ENCODE data around the gene HLA-E.
"Not testable (repeated sequence)": the region's sequence is repeated elsewhere in the genome, so short reads cannot be mapped to it uniquely, and the experiment has no call there.

Gene HLA-E

DNA sequence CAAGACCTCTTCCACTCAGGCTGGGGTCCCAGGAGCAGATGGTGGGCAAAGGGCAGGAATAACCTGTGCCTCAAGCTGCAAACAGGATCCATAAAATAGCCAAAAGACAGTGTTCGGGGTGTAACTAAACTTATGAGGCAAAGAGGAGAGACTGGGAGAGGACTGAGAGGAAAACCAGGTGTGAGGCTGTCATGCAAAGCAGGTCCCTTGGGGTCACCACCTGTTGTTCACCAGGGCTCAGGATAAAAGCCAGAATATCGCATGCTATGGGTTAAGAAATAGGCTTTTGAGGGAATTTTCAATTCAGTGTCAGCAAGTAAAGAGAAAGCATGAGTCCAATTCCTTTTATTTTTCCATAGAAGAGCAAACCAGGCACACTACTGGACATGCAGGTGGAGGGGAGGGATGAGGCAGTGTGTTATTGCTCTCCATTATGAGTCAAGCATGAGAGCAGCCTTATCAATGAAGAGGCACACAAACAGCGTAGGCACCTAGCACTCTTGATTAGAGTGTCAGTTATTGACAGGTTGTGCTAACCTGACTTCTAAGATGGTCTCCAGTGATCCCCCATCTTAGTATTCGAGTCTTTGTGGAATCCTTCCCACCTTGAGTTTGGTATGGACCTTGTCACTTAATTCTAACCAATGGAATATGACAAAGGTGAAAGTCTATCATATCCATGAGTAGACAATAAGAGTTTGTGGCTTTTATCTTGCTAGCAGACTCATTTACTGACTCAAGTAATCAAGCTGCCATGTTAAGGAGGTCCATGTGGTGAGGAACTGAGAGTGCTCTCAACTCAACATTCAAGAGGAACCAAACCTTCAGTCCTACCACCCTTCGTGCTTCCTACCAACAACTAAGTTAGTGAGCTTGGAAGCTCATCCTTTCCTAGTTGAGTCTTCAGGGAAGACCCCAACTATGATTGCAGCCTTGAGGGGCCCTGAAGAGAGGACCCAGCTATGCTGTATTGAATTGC, 18.8 kb downstream of the HLA-E start:
- DNase-seq (ENCODE audit: low read depth, low spot score) = no peak

DNA sequence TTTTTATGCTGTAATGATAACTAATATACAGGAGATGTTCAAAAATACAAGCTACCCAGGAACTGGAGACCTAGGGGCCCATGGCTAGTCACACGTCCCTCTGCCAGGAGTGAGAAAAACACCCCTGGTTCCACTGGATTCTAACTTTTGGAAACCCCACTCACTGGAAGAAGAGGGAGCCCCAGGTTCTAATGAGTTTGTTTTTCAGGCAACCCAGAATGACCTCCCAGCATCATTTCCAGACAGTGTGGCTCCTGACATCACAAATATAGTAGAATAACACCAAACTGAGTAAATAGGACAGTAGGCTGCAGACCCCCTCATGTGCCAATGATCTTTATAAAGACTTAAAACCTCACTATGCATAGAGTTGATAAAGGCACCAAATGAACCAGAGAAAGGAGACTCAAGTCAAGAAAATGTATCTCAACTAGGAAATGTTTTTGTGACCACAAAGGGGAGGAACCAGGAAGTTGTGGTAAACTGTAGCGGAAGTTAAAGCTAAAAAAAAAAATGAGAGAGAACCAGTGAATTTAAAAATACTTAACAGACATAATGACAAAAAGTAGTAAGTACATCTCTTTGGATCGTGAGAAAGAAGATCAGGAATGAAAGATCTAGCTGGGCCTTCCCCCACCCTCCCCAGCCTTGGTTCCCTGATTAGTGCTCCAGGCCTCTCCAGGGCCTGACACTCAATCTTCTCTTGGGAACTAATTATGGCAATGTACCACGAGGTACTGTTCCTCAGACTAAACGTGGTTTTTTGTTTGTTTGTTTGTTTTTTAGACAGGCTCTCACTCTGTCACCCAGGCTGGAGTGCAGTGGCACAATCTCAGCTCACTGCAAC, 19.8 kb downstream of the HLA-E start:
- DNase-seq (ENCODE audit: low read depth, low spot score) = no peak

DNA sequence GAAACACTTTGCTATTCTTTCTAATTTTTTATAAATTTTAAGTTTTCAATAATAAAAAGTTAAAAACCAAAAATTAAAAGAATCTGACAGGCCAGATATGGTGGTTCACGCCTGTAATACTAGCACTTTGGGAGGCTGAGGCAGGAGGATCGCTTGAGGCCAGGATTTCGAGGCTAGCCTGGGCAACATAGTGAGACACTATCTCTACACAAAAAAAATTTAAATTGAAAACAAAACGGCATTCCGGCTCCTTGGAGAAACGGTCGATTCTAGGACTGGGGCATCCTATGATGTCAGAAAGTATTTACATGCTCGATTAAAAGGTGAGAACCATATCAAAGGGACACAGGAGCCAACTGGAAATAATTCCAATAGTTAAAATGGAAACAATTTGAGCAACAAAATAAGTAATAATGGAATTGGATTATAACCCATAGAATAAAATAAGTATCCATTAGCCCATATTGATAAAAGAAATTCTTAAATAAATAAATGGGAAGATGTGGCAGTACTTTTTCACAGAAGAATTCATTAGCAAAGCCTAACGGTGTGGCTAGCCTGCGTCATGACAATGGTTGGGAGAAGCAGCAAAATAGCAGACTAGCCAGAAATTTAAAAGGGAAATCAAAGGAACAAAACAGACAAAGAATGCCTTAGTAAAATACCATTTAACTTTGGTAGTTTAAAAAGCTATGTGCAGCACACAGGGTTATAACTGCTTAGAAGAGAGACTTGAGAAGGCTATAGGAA, 21.3 kb downstream of the HLA-E start:
- no peak for DNase-seq (ENCODE audit: low read depth, low spot score)

DNA sequence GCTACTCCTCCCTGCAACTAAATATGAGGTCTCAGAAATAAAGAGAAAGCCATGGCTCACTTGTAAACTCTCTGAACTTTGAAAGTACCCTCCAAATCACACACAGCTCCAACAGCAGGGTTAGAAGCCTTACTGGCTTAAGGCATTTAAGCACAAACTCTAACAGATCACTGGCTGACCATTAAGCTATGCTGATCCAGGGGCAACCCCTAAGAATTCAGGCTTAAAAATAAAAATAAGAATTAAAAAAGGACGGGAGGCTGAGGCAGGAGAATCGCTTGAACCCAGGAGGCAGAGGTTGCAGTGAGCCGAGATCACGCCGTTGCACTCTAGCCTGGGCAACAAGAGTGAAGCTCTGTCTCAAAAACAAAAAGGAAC, 21.8 kb downstream of the HLA-E start:
- DNase-seq (ENCODE audit: low read depth, low spot score) = no peak

DNA sequence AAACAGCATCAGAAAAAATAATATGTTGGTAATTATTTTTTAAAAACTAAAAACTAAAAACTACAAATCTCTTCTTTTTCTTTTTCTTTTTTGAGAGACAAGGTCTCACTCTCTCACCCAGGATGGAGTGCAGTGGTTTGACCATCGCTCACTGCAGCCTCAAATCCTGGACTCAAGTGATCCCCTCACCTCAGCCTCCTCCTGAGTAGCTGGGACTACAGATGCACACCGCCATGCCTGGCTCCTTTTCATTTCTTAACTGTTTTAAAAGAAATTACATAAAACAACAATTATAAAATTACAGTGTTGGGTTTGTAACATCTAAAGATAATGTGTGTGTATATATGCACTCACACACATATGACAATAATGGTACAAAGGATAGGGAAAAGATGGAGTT, 24.1 kb downstream of the HLA-E start:
- no peak for DNase-seq (ENCODE audit: low read depth, low spot score)

DNA sequence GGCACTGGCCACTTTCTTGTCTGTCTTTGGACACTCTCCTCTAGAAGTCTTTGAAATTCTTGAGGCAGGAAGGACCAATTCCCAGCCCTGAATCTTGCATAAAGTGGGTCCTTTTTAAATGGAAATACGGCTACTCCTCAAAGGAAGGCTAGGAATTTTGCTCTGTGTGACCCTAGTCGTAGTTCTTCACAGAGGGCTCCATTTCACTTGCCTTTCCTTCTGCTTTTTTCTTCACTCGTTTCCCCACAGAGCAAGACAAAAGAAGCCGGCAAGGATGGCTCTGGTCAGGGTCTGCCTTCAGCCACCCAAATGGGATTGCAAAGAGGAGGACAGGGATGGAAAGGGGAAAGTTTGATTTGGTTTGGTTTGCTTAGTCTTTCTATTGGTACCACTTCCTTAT, 25.8 kb downstream of the HLA-E start:
- DNase-seq (ENCODE audit: low read depth, low spot score) = no peak

DNA sequence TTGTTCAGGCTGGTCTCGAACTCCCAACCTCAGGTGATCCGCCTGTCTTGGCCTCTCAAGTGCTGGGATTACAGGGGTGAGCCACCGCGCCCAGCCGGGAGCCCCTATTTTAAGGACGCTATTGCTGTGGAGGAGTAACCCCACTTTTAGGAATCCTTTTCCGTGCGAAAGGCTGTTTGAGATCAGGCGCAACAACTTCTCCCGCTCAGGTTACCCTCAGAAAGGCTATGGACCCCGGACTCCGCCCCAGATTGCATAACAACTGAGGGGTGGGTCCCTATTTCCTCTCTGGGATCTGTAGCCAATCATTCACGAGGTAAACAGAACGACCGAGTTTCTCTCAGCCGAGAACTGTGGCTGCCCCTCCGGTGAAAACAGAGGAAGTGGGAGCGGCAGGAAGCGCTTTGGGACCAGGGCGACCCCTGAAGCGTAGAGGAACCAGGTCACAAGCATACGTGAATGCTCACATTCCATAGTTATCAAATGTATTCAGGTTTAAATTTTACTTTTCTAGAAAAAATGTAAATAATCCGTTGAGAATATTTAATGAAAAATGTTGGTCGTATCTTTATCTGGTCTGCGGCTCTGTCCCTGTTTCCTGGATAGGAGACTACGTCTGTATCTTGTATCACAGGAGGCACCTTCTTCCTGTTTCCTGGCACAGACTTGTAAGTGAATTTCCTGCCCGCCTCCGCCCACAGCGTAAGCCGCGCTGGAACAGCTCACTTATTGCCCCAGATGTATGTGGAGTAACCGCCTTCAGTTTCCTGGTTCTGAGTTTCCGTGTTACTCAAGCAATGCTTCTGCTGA, 26.8 kb downstream of the HLA-E start:
- DNase-seq (ENCODE audit: low read depth, low spot score) = peak; percentile 94

DNA sequence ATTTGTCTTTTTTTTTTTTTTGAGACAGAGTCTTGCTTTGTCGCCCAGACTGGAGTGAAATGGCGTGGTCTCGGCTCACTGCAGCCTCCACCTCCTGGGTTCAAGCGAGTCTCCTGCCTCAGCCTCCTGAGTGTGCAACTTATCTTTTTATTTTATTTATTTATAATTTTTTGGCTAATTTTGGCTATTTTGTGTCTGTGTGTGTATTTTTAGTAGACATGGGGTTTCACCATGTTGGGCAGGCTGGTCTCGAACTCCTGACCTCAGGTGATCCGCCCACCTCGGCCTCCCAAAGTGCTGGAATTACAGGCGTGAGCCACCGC, 27.4 kb downstream of the HLA-E start:
- not testable (repeated sequence) for DNase-seq (ENCODE audit: low read depth, low spot score)

DNA sequence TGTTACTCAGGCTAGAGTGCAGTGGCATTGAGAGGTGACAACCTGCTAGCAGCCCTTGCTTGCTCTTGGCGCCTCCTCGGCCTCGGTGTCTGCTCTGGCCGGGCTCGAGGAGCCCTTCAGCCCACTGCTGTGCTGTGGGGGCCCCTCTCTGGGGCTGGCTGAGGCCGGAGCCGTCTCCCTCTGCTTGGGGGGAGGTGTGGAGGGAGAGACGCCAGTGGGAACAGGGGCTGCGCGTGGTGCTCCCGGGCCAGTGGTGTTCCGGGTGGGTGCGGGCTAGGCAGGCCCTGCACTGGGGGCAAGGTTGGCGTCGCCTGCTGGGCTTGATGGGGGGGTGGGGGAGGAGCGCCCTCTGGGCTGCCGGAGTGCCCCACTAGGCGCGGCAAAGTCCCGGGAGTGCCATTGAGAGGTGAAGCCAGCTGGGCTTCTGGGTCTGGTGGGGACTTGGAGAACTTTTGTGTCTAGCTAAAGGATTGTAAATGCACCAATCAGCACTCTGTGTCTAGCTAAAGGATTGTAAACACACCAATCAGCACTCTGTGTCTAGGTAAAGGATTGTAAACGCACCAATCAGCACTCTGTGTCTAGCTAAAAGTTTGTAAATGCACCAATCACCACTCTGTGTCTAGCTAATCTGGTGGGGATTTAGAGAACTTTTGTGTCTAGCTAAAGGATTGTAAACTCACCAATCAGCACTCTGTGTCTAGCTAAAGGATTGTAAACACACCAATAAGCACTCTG, 28.6 kb downstream of the HLA-E start:
- not testable (repeated sequence) for DNase-seq (ENCODE audit: low read depth, low spot score)

DNA sequence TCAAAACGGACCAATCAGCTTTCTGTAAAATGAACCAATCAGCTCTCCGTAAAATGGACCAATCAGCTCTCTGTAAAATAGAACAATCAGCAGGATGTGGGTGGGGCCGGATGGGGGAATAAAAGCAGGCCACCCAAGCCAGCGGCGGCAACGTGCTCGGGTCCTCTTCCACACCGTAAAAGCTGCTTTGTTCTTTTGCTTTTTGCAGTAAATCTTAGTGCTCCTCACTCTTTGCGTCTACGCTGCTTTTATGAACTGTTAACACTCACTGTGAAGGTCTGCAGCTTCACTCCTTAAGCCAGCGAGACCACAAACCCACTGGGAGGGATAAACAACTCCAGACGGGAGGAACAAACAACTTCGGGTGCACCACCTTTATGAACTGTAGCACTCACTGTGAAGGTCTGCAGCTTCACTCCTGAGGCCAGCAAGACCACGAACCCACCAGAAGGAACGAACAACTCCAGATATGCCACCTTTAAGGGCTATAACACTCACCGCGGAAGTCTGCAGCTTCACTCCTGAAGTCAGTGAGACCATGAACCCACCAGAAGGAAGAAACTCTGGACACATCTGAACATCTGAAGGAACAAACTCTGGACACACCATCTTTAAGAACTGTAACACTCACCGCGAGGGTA, 29.3 kb downstream of the HLA-E start:
- not testable (repeated sequence) for DNase-seq (ENCODE audit: low read depth, low spot score)

DNA sequence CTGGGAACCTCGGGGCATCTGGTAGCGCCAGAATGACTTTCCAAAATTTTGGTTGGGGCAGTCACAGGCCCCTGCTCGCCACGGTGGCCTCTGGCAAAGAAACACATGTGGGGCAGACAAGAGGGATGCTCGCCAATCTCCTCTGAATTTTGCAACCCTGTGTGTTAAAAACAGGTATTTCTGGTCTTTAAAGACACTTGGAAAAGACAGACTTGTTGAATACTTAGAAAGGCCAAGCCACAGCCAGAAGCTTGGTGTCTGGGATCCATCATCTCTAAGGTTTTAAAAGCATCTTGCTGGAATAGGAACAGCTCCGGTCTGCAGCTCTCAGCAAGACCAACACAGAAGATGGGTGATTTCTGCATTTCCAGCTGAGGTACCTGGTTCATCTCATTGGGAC, 31.2 kb downstream of the HLA-E start:
- no peak for DNase-seq (ENCODE audit: low read depth, low spot score)

DNA sequence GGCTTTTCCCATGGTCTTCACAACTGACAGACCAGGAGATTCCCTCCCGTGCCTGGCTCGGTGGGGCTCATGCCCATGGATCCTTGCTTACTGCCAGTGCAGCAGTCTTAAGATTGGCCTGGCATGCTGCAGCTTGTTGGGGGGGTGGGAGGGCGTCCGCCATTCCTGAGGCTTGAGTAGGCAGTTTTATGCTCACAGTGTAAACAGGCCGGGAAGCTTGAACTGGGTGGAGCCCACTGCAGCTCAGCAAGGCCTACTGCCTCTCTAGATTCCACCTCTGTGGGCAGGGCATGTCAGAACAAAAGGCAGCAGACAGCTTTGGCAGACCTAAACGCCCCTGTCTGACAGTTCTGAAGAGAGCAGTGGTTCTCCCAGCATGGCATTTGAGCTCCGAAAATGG, 31.8 kb downstream of the HLA-E start:
- DNase-seq (ENCODE audit: low read depth, low spot score) = not testable (repeated sequence)

DNA sequence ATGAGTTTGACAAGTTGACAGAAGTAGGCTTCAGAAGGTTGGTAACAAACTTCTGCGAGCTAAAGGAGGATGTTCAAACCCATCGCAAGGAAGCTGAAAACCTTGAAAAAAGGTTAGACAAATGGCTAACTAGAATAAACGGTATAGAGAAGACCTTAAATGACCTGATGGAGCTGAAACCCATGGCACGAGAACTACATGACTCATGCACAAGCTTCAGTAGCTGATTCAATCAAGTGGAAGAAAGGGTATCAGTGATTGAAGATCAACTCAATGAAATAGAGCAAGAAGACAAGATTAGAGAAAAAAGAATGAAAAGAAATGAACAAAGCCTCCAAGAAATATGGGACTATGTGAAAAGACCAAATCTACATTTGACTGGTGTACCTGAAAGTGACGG, 32.6 kb downstream of the HLA-E start:
- not testable (repeated sequence) for DNase-seq (ENCODE audit: low read depth, low spot score)

DNA sequence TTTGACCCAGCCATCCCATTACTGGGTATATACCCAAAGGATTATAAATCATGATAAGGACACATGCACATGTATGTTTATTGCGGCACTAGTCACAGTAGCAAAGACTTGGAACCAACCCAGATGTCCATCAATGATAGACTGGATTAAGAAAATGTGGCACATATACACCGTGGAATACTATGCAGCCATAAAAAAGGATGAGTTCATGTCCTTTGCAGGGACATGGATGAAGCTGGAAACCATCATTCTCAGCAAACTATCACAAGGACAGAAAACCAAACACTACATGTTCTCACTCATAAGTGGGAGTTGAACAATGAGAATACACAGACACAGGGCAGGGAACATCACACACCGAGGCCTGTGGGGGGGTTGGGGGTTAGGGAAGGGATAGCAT, 37.1 kb downstream of the HLA-E start:
- DNase-seq (ENCODE audit: low read depth, low spot score) = not testable (repeated sequence)

DNA sequence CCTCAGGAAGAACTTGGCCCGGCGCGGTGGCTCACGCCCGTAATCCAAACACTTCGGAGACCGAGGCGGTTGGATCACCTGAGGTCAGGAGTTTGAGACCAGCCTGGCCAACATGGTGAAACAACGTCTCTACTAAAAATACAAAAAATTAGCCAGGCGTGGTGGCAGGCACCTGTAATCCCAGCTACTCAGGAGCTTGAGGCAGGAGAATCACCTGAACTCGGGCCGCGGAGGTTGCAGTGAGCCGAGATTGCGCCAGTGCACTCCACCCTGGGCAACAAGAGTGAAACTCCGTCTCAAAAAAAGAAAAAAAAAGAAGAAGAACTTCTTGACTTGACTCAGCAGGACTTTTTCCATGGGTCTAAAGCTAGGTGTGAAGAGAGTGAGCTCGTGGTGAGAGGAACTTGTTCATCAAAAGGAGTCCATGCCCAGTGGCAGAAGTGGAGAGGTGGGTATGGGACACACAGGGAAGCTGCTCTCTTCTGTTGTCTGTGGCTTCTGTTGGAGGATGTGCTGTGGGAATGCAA, 40.1 kb downstream of the HLA-E start:
- not testable (repeated sequence) for DNase-seq (ENCODE audit: low read depth, low spot score)

DNA sequence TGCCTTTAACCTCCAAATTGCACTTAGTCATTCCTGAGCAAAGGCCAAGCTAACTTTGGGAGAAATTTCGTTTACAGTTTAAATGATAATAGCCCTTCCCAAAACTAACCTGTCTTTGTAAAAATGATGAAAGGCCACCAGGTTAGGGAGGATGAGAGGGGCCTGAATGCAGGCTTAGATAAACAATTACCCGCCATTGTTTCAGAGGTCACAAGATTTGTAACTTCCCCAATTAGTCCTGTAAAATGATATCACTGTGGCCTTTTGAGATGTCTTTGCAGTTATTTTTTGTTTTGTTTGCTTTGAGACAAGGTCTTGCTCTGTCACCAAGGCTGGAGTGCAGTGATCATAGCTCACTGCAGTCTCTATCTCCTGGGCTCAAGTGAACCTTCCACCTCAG, 40.7 kb downstream of the HLA-E start:
- no peak for DNase-seq (ENCODE audit: low read depth, low spot score)

DNA sequence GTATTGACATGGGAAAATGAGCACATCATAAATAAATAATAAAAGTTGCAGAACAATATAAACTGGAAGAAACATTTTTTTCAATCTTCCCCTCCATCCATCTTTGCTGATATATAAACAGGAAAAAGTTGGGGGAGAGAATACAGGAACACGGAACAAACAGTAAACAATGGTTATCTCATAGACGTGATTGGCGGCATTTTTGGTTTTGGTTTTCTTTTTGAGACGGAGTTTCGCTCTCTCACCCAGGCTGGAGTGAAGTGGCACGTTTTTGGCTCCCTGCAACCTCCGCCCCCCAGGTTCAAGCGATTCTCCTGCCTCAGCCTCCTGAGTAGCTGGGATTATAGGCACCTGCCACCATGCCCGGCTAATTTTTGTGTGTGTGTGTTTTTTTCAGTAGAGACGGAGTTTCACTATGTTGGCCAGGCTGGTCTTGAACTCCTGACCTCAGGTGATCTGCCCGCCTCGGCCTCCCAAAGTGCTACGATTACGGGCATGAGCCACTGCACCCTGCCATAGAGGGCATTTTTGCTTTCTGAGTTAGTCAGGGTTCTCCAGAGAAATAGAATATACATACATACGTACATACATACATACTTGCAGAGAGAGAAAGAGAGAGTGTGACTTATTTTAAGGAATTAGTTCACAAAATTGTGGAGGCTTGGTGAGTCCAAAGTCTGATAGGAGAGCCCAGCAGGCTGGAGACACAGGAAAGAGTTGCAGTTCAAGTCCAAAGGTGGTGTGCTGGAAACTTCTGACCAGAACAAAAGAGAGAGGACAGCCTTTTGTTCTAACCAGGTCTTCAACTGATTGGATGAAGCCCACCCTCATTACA, 44.4 kb downstream of the HLA-E start:
- DNase-seq (ENCODE audit: low read depth, low spot score) = no peak

DNA sequence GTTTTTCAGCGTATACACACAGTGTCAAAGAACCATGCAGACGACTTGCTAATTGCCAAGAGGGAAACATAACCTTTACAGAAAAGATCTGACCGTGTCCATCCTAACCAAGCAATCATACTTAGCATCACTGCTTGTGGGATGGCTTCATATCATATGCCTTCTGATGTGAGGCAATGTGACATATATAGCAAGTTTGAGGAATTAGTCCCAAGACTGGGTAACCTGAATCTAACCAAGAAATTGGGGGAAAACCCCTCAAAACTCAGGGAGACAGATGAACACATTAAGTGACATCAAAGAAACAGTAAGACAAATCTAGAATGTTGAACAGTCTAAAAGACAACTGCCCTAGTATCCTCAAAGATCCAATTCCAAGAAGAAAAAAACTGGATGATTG, 48.6 kb downstream of the HLA-E start:
- DNase-seq (ENCODE audit: low read depth, low spot score) = no peak
